Suprapubic skin (tissue), 3 donors: Measurements from ENCODE around the gene TMEM127.

Experiments
- CTCF ChIP-seq, 2 donors: fragments of 200-600 bp in 1 of 2; fragments of 450-650 bp in 1 of 2; sonication (generic) in 1 of 2; IDR thresholded peaks; one replicate each; pipeline ENCODE4 v1.5.1; 2016 to 2019; ENCODE audit warnings: antibody characterized with exemption in 2 of 2, mild to moderate bottlenecking in 1 of 2, moderate library complexity in 1 of 2
- POLR2A ChIP-seq, 2 donors: fragments of 450-650 bp; IDR thresholded peaks; one replicate each; pipeline ENCODE4 v1.6.1; 2017; ENCODE audit warnings: antibody characterized with exemption in 2 of 2, mild to moderate bottlenecking in 2 of 2, moderate library complexity in 2 of 2

GRCh38 chr2:96231316-96231715, 34.5 kb downstream of the TMEM127 start:
- TF ChIP-seq POLR2A (IDR thresholded peaks at IDR 0.05) (no peak), CTCF (IDR thresholded peaks at IDR 0.05) (no peak)
